IMR-90 (cell line): ENCODE results near the gene CPLX1. TPM values are rescaled to one million over a fixed set of nuclear protein-coding genes. Genes with fewer than 3 reads are reported as not detected.

Source experiments
- ATAC-seq: fragments of 200-7000 bp; cut with Tn5 transposase; 2 replicates; pipeline ENCODE4 v1.9.1; 2020; ENCODE audit warnings: low read depth, mild to moderate bottlenecking, moderate library complexity
- BruUV-seq: library from RNA; stranded (reverse); fragments of 400-500 nt; replicated peaks from 2 replicates; lab custom pipeline; 2021; lab: Mats Ljungman, UMichigan
- CTCF ChIA-PET: fragments of 300-600 bp; formaldehyde crosslinking; extraction: SDS; loops from one replicate; lab custom pipeline; 2021; ENCODE audit warnings: antibody characterized with exemption; lab: Yijun Ruan, JAX
- POLR2A ChIA-PET: fragments of 300-600 bp; sonication (Branson Sonifier 250); formaldehyde crosslinking; loops from one replicate; lab custom pipeline; 2022; ENCODE audit warnings: antibody characterized with exemption; ENCODE audit not compliant: unreplicated experiment; lab: Charles Lee
- DNase-seq: peaks from one replicate; pipeline ENCODE4 v3.0.0; 2013
- H2AFZ ChIP-seq: replicated peaks from 2 replicates; pipeline ENCODE3; 2013; ENCODE audit warnings: low read length, mild to moderate bottlenecking; ENCODE audit not compliant: poor library complexity
- H2AK5ac ChIP-seq: 2 replicates; pipeline ENCODE4 v1.6.1; 2013; ENCODE audit warnings: low read depth, low read length, inconsistent platforms
- H2AK9ac ChIP-seq: replicated peaks from 2 replicates; pipeline ENCODE3; 2013; ENCODE audit warnings: mild to moderate bottlenecking, low read depth, low read length, moderate library complexity; ENCODE audit not compliant: poor library complexity
- H2BK120ac ChIP-seq: 2 replicates; pipeline ENCODE4 v1.6.1; 2013; ENCODE audit warnings: low read depth, low read length, inconsistent platforms
- H2BK15ac ChIP-seq: 3 replicates; pipeline ENCODE4 v1.6.1; 2013; ENCODE audit warnings: low read depth, low read length, inconsistent platforms
- H2BK20ac ChIP-seq: 2 replicates; pipeline ENCODE4 v1.6.1; 2013; ENCODE audit warnings: low read depth, mild to moderate bottlenecking, inconsistent platforms, low read length, moderate library complexity
- H2BK5ac ChIP-seq: 2 replicates; pipeline ENCODE4 v1.6.1; 2013; ENCODE audit warnings: mild to moderate bottlenecking, low read depth, low read length, inconsistent platforms; ENCODE audit not compliant: poor library complexity, severe bottlenecking
- H3K14ac ChIP-seq: replicated peaks from 2 replicates; pipeline ENCODE4 v1.6.1; 2013; ENCODE audit warnings: low read depth, low read length, inconsistent platforms
- H3K18ac ChIP-seq: 2 replicates; pipeline ENCODE4 v1.6.1; 2013; ENCODE audit warnings: low read depth, low read length, control low read depth
- H3K23ac ChIP-seq: 2 replicates; pipeline ENCODE4 v1.6.1; 2013; ENCODE audit warnings: low read depth, low read length, inconsistent platforms
- H3K27ac ChIP-seq: 2 replicates; pipeline ENCODE4 v1.5.1; 2013; ENCODE audit warnings: mild to moderate bottlenecking, control low read depth, low read length; ENCODE audit not compliant: insufficient read depth
- H3K27me3 ChIP-seq: 2 replicates; pipeline ENCODE4 v1.6.1; 2013; ENCODE audit warnings: low read length; ENCODE audit not compliant: control insufficient read depth, insufficient read depth
- H3K36me3 ChIP-seq: 2 replicates; pipeline ENCODE4 v1.6.1; 2013; ENCODE audit warnings: low read length, mixed read lengths; ENCODE audit not compliant: control insufficient read depth, insufficient read depth
- H3K4ac ChIP-seq: 2 replicates; pipeline ENCODE4 v1.6.1; 2013; ENCODE audit warnings: low read depth, low read length, inconsistent platforms
- H3K4me1 ChIP-seq: 2 replicates; pipeline ENCODE4 v1.6.1; 2013; ENCODE audit warnings: low read length, mixed read lengths; ENCODE audit not compliant: control insufficient read depth, insufficient read depth
- H3K4me2 ChIP-seq: 2 replicates; pipeline ENCODE4 v1.6.1; 2013; ENCODE audit warnings: low read depth, mild to moderate bottlenecking, control low read depth, low read length, moderate library complexity
- H3K4me3 ChIP-seq: 2 replicates; pipeline ENCODE4 v1.5.1; 2013; ENCODE audit warnings: low read depth, mild to moderate bottlenecking, control low read depth, low read length, moderate library complexity; ENCODE audit not compliant: insufficient read depth
- H3K56ac ChIP-seq: 2 replicates; pipeline ENCODE4 v1.6.1; 2013; ENCODE audit warnings: low read length, inconsistent platforms; ENCODE audit not compliant: insufficient read depth; ENCODE audit errors: extremely low read depth
- H3K79me1 ChIP-seq, 2 experiments: 2 replicates each; pipeline ENCODE4 v1.6.1; 2013; ENCODE audit warnings: low read length in 2 of 2, inconsistent platforms in 1 of 2, low read depth in 1 of 2
- H3K9ac ChIP-seq: 2 replicates; pipeline ENCODE4 v1.6.1; 2013; ENCODE audit warnings: low read depth, low read length, control low read depth
- H3K9me1 ChIP-seq: 2 replicates; pipeline ENCODE4 v1.6.1; 2013; ENCODE audit warnings: low read length, inconsistent platforms; ENCODE audit not compliant: insufficient read depth
- H3K9me3 ChIP-seq: 2 replicates; pipeline ENCODE4 v1.6.1; 2013; ENCODE audit warnings: low read length; ENCODE audit not compliant: control insufficient read depth, insufficient read depth
- H4K20me1 ChIP-seq: 2 replicates; pipeline ENCODE4 v1.6.1; 2013; ENCODE audit warnings: low read length, inconsistent platforms; ENCODE audit not compliant: insufficient read depth
- H4K5ac ChIP-seq: 2 replicates; pipeline ENCODE4 v1.6.1; 2013; ENCODE audit warnings: mild to moderate bottlenecking, low read depth, low read length, control low read depth
- H4K8ac ChIP-seq, 2 experiments: 2 replicates each; pipeline ENCODE4 v1.6.1; 2013; ENCODE audit warnings: low read depth in 2 of 2, low read length in 2 of 2, control low read depth in 1 of 2, inconsistent platforms in 1 of 2
- H4K91ac ChIP-seq: 2 replicates; pipeline ENCODE4 v1.6.1; 2013; ENCODE audit warnings: low read depth, low read length, inconsistent platforms; ENCODE audit not compliant: insufficient read depth
- CEBPB ChIP-seq: IDR thresholded peaks from 2 replicates; pipeline ENCODE4 v1.6.1; 2012; ENCODE audit warnings: low read depth, low read length, improper control_type of control experiment
- FOS ChIP-seq: fragments of 150-350 bp; IDR thresholded peaks from 2 replicates; pipeline ENCODE4 v1.6.1; 2016; ENCODE audit warnings: low read depth, low read length
- MAFK ChIP-seq: IDR thresholded peaks from 2 replicates; pipeline ENCODE4 v1.6.1; 2012; ENCODE audit warnings: low read depth, low read length, improper control_type of control experiment
- RCOR1 ChIP-seq: IDR thresholded peaks from 2 replicates; pipeline ENCODE4 v1.6.1; 2012; ENCODE audit warnings: mild to moderate bottlenecking, low read length, improper control_type of control experiment; ENCODE audit not compliant: insufficient replicate concordance
- SMC3 ChIP-seq: fragments of 150-350 bp; IDR thresholded peaks from 2 replicates; pipeline ENCODE4 v1.6.1; 2016; ENCODE audit warnings: low read depth, mild to moderate bottlenecking, antibody characterized with exemption, low read length, moderate library complexity
- WGBS, 2 experiments: methylation state at CpG; one replicate each; pipeline versions ENCODE4 v1.1.5 to v1.1.7; 2013; ENCODE audit warnings: missing lambda C conversion rate in 2 of 2; ENCODE audit not compliant: insufficient read length in 1 of 2; ENCODE audit errors: extremely low coverage in 2 of 2; 5-methylcytosine and 5-hydroxymethylcytosine counted together
- dilution Hi-C: fragments of 300-500 bp; cut with HindIII; formaldehyde crosslinking; loops from one replicate; pipeline ENCODE4 v1.14.3; 2018; ENCODE audit warnings: low sequenced_read_pairs; ENCODE audit not compliant: unreplicated experiment
- in situ Hi-C: fragments of 300-500 bp; cut with MboI; formaldehyde crosslinking; loops from 3 replicates; pipeline ENCODE4 v1.14.3; 2019; ENCODE audit warnings: low sequenced_read_pairs, inconsistent platforms, mixed read lengths
- intact Hi-C: fragments of 100-400 bp; cut with micrococcal nuclease; formaldehyde crosslinking; loops from 2 replicates; pipeline ENCODE4 v1.10.0; 2022
- polyA plus RNA-seq, 3 experiments: library from polyadenylated mRNA; depleted of rRNA; stranded (reverse); fragments of >200 nt; gene quantifications; 2 replicates each; pipeline ENCODE4 v1.2.3, GENCODE V29; 2012; ENCODE audit warnings: low replicate concordance in 1 of 3
- total RNA-seq: library from RNA; depleted of rRNA; stranded (reverse); fragments of >200 nt; gene quantifications from 2 replicates; pipeline ENCODE4 v1.2.3, GENCODE V29; 2012
- TF ChIP-seq, protein P1 (sequence below): fragments of 150-350 bp; IDR thresholded peaks from 2 replicates; pipeline ENCODE4 v1.6.1; 2016; ENCODE audit warnings: low read depth, mild to moderate bottlenecking, low read length, moderate library complexity, borderline replicate concordance

The CPLX1 gene
- total and polyA plus RNA-seq, 2 of the 4 experiments (the other 2 are of a cell fraction), result 0.05 TPM; not detected in 1

DNA sequence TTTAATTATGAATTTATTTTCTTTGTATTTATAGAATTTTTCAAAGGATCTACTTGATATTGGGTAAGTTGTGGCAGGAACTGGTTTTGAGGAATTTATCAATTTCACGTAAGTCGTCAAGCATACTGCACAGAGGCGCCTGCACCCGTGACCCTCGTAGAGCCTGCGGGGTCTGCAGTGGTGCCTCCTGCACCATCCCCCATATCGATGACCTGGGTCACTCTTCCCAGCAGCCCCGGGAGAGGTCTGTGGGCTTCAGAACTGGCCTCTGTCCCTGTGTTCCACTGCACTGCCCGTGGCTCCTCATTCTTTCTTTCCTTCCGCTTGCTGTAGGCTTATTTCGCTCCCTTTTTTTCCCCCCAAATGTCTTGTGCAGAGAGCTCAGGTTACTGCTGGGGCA lies 31.5 kb upstream of the CPLX1 start:
- Histone ChIP-seq H4K20me1 (peaks cover 12% of the 10 kb centered on the region), H3K23ac (no peak overlapping the region), H3K27me3 (no peaks in the 10 kb centered on the region), H2BK20ac (no peak overlapping the region), H3K4me3 (no peak overlapping the region), H3K79me1 (peaks cover 0 to 9% of the 10 kb centered on the region in 2 experiments; a peak in 2 of 4 replicates), H3K4ac (no peak overlapping the region), H3K36me3 (peaks cover 56% of the 10 kb centered on the region), H3K4me1 (no peaks in the 10 kb centered on the region), H2AK5ac (no peak overlapping the region), H2BK120ac (no peak overlapping the region), H3K9me3 (no peaks in the 10 kb centered on the region), H3K4me2 (no peak overlapping the region), H2BK5ac (no peak overlapping the region), H3K56ac (no peak overlapping the region), H3K9me1 (0 out of 2 replicates have a peak, but pooled peaks cover 3% of the 10 kb centered on the region), H4K91ac (no peak overlapping the region), H2AK9ac (no peak overlapping the region), H2BK15ac (no peak overlapping the region), H3K27ac (no peak overlapping the region), H3K9ac (no peak overlapping the region), H3K14ac (no peak overlapping the region), H3K18ac (no peak overlapping the region), H2AFZ (no peak overlapping the region), H4K8ac (no peak overlapping the region), H4K5ac (no peak overlapping the region)
- in situ Hi-C loops (no loop called here), intact Hi-C loops (no loop called here), dilution Hi-C loops (no loop called here)
- no peak for ATAC-seq
- 87% methylated on average over 9 of the region's 11 CpGs; no CpG with 5 or more reads in 1 of the 2 experiments for WGBS, 2 experiments
- no peak for DNase-seq
- no peak for TF ChIP-seq RCOR1
- no peak for TF ChIP-seq CEBPB
- TF ChIP-seq MAFK, result no peak
- TF ChIP-seq, protein P1, sequence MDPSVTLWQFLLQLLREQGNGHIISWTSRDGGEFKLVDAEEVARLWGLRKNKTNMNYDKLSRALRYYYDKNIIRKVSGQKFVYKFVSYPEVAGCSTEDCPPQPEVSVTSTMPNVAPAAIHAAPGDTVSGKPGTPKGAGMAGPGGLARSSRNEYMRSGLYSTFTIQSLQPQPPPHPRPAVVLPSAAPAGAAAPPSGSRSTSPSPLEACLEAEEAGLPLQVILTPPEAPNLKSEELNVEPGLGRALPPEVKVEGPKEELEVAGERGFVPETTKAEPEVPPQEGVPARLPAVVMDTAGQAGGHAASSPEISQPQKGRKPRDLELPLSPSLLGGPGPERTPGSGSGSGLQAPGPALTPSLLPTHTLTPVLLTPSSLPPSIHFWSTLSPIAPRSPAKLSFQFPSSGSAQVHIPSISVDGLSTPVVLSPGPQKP, result no peak
- no peak for TF ChIP-seq SMC3
- no peak for TF ChIP-seq FOS
- ChIA-PET CTCF (no interaction called here), POLR2A (no interaction called here)
- BruUV-seq, result no TSS peak
